SKM-1 (cell line): Measurements from ENCODE around the gene IMPDH1.
"Not testable (repeated sequence)": the region's sequence is repeated elsewhere in the genome, so short reads cannot be mapped to it uniquely, and the experiment has no call there.

Experiments
- DNase-seq: peaks from one replicate; lab custom pipeline; 2025; ENCODE audit not compliant: unreplicated experiment; lab: John Stamatoyannopoulos, UW

Gene IMPDH1

DNA sequence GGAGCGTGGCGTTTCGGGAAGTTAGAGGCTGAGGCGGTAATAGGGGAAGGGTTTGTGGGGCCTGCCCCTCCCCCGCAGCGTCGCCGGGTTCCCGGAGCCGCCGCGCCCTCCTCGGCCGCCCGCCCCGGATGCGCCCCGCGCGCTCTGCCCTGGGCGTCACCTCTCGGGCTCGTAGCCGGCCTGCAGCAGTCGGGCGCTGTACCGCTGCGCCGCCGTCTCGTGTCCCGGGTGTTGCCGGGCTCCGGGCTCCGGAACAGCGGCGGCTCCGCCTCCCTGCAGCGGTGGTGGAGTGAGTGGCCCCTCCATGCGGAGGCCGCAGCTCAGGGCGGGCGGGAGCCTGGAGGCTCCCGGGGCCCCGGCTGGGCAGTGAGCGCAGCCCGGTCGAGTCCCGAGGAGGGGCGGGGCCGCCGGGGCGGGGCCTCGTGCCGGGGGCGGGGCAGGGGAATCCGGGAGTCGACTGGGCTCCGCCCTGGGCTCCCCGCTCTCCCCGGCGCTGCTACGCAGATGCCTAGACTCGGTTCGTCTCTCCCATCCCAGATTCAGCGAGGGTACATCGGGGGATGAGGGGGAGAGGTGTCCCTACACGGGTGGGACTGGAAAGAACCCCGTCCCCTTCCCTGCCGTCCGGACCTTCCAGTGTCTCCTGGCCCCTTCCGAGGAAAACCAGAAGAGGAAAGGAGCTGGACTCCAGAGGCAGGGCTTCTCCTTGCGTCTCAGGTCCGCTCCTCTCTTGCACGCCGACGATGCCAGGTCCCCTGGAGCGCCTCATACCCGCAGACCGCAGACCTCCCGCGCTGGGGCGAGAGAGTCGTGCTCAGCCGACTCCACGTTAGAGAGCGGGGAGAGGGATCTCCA is at the start of gene IMPDH1:
Gene IMPDH1, minus strand, starts transcription at position 387 of the 855 bp plus-strand sequence. Its CDS starts 81 bp downstream, at position 306.
- peak; percentile 82 for DNase-seq

DNA sequence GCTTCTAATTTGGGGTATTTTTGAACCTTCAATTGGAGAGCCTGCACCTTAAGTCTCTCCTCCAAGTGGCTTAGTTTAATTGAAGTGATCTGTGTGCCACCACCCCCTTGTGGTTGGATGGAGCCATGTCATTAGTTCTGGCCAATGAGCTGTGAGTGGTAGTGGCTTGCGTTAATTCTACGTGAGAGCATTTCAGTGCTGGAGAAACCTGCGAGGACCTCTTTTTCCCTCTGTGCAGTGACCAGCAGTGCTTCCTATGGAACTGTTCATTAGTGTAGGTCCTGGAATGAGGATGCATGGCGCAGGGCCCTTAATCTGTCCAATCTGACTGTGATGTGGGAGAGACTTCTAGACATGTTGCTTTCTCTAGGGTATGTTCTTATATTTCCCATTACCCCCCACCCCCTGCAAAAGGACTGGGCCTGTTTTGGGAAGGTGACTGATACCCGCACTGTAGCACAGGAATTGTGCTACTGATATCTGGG is 49.7 kb upstream of the IMPDH1 start:
- peak; percentile 66 for DNase-seq

DNA sequence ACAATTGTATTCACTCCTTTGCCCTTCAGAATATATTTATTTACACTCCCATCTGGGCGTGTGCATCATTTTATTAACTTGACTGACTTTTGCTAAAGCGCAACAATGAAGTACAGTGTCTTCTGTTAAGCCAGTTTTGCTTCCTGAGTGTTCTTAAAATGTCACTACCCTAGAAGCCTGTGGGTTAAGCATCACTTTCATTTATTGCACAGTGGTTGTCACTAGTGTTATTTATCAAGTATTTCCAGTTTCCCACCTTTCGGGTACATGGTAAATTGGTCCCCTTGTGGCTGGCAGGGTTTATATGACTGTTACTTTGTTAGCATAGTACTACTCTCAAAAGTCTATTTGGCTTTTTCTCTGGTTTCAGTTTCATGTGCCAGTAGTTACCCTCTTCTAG is 49.2 kb upstream of the IMPDH1 start:
- DNase-seq, result no peak

DNA sequence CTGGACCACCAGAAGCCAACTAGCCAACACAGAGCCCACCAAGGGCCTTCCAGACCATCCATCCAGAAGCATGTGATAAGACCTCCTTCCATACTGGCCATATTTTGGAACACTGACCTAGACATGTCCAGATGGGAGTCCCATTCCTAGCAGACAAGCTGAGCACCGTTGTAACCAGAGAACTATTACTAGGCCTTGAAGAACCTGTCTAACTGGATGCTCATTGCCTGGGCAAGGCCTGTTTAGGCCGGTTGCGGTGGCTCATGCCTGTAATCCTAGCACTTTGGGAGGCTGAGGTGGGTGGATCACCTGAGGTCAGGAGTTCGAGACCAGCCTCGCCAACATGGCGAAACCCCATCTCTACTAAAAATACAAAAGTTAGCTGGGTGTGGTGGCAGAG is 47.6 kb upstream of the IMPDH1 start:
- DNase-seq, result not testable (repeated sequence)

DNA sequence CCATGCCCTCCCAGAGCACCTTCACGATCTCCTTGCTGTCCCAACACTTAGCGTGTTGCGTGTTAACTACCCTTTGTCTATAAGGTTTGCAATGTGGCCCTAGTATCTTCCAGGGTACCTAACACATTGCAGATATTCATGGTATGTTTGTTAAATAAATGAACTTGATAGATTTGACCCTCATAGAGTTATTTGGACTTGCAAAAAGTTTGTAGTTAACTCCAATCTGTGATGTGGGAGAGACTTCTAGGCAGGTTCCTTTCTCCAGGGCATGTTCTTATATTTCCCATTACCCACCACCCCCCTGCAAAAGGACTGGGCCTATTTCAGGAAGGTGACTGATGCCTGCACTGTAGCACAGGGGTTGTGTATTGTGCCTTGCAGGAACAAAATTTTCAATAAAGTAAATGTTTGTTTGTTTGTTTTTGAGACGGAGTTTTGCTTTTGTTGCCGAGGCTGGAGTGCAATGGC is 46.5 kb upstream of the IMPDH1 start:
- no peak for DNase-seq

DNA sequence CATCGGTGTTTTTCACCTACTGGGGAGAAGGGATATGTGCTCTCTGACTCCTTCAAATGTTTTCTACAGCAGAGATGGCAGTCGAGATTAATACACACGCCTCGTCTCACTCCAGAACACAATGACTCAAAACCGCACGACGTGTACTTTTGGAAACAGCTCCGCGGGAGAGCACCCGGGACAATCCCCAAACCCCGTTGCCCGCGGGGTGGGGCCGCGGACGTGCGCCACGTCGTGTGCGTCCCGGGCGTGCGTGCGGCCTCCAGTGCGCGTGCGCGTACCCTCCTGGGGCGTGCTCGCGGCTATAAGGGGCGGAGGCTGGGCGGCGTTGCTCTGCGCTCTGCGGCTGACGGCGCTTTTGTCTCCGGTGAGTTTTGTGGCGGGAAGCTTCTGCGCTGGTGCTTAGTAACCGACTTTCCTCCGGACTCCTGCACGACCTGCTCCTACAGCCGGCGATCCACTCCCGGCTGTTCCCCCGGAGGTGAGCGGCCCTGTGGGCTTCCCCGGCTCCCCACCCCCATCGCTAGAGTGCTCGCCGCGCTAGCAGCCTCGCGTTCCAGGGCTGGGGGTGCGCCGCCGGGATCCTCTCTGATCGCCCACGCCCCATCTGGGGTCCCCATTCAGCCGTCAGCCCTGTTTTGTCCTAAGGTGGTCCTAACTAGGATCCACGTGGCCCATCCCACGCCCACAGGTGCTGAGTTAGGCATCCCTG is 45.9 kb upstream of the IMPDH1 start, which contains the start of gene HILPDA:
Gene HILPDA, plus strand, starts transcription at position 336 of the 712 bp plus-strand sequence. CDS start 1,391 bp downstream, outside the sequence.
- DNase-seq, result peak; percentile 85

DNA sequence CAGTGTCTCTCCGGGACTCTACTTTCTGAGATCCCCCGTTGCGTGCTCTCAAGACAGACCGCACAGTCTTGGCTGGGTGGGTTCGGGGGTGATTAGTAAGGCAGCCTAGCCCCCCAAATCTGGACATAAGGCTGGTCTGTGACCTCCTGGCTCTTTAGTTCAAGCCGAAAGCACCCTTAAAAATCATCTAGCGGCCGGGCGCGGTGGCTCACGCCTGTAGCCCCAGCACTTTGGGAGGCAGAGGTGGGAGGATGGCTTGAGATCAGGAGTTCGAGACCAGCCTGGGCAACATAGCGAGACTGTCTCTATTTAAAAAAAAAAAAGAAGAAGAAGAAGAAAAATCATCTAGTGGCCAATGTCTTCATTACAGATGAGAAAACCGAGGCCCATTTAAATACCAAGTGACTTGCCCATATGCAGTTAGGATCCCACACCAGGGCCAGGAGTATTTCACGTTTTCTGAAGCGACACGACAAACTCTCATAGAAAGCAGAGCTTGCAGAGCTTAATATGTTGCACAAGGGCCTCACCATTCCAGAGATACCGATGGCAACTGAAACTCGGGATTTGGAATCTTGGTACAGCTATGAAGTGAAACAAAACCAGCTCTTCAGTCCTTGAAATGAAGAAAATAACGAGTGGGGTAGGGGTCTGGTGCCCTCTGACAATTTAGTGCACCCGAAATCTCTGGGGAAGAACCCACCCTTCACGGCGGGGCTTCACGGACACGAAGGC is 45.2 kb upstream of the IMPDH1 start:
- DNase-seq, result peak; percentile 21

DNA sequence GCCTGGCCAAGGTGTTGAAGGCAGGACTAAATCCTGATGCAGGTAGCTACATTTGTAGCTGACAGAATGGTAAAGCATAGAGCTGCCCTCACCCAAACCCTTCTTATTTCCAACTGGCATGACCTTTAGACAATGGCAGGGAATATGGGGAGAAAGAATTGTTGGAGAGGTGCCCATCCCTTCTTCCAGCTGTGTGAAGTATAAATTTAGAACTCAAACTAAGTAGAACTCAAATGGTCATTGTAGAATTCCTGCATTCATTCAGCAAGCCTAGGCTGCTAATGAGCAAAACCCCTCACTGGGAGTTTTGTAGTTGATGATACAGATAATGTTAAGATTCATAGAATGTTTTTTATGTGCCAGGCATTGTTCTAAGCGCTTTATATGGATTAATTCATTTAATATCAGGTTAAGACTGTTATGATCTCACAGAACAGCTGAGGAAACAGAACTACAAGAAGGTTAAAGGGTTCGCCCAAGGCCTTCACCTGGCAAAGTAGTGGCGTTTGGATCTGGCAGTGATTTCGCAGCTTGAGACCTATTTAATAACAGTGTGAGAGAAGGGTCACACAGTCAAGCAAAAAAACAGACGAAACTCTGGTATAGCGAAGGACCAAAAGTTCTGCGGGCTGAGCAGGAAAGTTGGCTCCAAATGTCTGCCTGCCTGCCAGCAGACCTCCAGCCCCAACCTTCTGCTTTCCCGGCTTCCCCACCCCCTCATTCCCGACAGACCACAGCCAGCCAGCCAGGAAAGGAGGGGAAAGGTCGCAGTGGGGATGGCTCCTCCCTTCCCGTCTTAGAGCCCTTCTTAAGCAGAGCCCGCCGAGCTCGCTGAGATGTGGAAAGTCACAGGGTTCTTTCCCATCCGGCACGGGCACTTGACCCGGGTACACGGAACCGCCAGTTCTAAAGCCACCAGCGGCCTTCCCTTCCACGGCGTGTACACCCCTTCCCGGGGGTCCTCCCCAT is 44.3 kb upstream of the IMPDH1 start:
- DNase-seq, result no peak

DNA sequence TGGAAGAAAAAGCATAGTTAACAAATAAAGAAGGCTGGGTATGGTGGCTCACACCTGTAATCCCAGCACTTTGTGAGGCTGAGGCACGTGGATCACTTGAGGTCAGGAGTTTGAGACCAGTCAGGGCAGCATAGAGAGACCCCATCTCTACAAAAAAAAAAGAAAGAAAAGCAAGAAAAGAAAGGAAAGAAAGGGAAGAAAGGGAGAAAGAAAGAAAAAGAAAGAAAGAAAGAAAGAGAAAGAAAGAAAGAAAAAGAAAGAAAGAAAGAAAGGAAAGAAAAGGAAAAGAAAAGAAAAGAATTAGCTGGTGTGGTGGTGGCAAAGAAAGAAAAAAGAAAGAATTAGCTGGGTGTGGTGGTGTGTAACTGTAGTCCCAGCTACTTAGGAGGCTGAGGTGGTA is 42.8 kb upstream of the IMPDH1 start:
- DNase-seq, result no peak

DNA sequence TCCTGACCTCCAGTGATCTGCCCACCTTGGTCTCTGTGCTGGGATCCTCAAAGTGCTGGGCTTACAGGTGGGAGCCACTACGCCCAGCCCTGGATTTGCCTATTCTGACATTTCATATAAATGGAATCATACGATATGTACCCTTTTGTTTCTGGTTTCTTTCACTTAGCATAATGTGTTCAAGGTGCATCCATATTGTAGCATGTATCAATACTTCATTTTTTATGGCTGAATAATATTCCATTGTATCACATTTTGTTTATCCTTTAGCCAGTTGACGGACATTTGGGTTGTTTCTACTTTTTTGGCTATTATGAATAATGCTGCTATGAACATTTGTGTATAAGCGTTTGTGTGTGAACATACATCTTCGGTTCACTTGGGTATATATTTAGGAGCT is 41.1 kb upstream of the IMPDH1 start:
- DNase-seq, result no peak

DNA sequence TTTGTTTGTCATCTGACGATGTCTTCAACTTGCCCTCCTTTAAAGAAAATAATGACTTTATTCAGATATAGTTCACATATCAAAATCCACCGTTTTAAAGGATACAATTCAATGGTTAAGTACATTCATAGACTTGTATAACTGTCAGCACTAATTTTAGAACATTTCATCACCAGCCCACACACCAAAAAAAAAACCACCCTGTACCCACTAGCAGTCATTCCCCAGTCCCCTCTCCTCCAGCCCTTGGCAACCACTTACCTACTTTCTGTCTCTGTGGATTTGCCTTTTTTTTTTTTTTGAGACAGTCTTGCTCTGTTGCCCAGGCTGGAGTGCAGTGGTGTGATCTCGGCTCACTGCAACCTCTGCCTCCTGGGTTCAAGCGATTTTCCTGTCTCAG is 40.6 kb upstream of the IMPDH1 start:
- peak; percentile 46 for DNase-seq

DNA sequence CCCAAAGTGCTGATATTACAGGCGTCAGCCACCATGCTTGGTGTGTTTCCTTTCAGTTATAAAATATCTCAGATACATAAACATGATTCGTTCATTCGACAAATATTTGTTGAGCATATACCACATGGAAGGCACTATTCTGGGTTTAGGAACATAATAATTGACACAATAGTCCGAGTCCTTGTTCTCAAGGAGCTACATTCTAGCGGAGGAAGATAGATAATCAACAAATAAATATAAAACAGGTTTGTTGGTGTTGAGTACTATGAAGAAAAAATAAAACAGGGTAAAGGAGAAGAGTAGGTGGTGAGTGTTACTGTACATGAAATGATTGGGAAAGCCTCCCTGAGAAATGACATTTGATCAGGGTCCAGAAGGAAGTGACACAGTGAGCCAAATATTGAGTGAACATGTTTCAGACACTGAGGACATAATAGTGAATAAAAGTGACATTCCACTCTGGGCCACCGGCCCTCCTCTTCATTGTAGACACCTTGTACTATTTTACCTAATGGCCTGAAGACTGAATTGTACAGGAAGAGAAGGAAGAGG is 39.0 kb upstream of the IMPDH1 start:
- DNase-seq, result no peak

DNA sequence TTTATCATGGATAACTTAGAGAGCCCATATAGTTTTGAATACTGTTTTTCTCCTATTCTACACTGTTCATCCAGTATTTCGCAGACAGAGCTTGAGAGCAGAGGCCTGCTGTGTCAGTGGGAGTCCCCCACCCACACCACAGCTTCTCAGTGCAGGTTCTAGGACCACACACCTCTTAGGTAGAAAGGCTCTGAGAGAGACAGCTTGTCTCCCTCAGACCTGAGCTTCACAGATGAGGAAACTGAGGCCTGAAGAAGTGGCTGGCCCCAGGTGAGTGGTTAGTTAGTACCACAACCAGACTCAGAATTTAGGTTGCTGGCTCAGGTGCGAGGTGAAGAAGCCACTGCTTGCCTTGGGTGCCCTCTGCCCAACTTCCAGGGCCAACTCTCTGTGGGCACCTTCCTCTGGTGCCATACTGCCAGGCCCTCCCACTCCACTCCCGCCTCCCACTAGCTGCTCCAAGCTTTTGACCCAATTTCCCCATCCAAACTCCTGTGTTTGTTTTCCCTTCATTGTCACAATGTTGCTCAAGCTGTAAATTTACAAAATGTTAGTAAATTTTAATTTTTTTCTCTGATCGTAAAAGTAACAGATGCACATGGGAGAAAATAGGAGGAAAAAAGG is 38.3 kb upstream of the IMPDH1 start:
- DNase-seq, result no peak

DNA sequence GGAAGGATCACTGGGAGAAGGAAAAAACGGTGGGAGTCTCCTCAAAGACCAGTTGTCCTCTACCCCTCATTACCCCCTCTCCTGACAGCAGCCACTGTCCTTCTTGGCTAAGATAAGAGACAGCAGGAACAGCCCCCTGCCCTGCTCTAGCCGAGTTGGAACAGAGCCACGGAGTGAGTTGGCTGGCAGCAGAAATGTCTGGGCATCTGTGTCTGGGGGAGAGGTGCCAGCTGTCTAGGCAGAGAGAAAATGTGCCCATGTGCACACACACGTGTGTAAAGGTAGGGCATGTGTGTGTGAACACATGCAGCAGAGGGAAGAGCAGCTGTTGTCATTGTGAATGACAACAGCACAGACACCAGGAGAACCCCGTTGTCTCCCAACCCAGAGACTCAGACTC is 36.5 kb upstream of the IMPDH1 start:
- DNase-seq, result no peak

DNA sequence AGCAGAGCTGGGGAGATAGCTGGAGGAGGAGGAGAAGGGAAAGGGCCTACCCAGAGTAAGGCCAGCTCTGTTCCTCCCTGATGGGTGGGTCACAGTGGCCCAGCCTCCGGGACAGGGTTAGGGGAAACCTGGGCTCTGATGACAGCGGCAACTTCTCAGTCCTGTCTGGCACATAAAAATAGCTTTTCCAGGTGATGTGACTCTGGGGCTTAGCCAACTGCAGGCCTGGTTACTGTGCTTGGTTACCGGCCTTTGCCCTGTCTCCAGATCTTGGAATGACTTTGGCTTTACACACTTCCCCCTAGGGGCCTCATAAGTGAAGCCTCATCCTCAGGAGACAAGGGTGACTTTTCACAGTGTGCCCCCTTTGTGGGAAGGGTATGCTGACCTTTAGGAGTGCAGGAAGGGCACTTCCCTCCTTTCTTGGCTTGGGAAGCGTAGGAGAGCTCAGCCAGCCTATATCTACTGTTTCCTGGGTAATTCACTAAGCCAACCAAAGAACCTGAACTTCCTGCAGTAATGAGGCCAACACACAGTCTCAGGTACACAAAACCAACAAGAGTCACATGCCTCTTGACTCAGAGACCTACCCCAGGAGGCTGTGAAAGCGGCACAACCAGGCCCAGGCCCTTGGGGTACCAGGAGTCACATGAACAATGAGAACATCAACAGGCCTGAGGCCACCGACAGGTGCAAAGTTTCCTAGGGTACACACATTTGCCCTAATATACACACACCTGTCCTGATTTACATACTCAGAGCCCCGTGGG is 34.2 kb upstream of the IMPDH1 start:
- DNase-seq, result no peak

DNA sequence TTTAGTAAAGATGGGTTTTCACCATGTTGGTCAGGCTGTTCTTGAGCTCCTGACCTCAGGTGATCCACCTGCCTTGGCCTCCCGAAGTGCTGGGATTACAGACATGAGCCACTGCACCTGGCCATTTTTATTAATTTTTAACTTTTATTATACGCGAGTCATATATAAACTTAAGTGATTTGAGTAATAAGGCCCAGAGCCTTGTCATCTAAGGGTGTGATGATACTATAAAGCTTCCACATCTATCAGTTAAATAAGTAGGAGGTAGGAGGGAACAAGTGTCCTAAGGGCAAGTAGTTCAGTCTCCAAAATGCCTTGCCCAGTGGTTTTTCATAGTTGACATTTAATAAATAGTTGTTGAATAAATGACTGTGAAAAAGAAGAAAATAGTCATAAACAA is 32.6 kb upstream of the IMPDH1 start:
- DNase-seq, result no peak

DNA sequence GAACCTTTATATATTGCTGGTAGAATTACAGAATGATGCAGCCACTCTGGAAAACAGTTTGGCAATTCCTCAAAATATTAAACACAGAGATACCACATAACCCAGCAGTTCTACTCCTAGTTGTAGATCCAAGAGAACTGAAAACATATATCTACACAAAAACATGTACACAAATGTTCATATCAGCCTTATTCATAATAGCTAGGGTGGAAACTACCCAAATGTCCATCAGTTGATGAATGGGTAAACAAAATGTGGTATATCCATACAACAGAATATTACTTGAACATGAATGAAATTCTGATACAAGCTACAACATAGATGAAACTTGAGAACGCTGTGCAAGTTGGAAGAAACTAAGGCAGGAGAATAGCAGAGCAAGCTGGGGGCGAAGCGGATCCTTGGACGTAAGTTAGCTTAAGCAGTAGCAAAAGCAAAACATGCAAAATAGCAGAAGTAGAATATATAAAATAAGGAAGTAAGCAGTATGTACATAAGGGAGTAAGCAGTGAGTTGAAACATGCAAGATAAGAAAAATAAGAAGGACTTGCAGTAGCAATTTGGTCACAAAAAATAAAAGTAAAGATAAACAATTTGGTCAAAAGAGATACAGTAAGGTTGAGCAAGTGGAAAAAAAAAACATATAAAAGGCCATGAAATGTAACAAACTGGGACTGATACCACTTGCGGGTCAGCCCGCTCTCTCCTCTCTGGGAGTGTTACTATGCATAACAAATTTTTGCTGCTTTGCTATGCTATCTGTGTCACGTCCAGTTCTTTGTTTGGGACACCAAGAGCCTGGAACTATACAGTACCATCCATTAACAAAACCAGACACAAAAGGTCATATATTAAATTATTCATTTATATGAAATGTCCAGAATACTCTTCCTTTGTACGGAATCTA is 27.9 kb upstream of the IMPDH1 start:
- DNase-seq, result peak; percentile 92

DNA sequence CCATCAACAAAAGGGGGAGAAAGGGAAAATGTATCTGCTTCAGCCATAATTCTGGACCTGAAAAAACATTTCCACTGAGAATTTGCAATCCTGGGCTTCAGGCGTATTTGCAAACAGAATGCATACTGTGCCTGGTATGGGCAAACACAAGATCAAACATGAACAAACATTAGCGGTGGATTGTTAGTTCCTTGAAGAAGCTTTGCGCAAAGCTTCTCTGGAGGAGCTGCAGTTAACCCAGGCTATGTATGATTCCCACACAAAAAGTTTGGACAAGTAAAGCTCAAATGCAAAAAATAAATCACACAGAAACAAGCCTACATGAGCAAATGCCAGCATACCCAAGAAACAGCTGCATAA is 25.5 kb upstream of the IMPDH1 start:
- no peak for DNase-seq
